NCI-H2171 (cell line): Measurements from ENCODE around the gene BAD.

Experiments
- DNase-seq: peaks from one replicate; lab custom pipeline; 2025; lab: John Stamatoyannopoulos, UW

BAD gene

GRCh38 chr11:64244107-64244506, 40.4 kb downstream of the BAD start:
- no peak for DNase-seq

DNA sequence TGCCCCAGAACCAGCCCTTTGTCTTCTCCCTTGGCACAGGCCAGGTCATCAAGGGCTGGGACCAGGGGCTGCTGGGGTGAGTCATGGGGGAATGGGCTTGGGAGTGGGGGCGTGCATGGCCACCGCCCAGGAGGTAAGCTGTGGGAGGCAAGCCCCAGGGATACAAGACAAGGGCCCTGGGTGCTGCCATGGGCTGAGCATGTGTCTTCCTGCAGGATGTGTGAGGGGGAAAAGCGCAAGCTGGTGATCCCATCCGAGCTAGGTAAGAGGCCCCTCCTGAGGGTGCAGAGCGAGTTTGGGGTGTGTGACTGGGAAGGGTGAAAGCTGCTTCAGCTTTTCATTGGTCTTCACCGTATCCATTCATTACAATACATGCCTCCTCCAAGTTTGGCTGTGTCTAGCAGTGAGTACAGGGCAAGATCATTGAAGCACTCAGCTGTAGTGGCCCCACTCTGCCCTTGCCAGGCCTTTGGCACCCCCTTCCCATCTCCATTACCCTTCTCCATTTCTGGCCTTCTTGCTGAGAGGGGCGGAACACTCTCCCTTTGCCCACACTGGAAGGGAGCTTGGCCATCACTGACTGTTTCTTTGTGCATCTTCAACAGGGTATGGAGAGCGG, 41.1 kb downstream of the BAD start:
- DNase-seq = no peak

- peak; percentile 98 for DNase-seq
Observed at GRCh38 chr11:64241491-64242374, 42.7 kb downstream of the BAD start.

GRCh38 chr11:64241241-64241490, 43.3 kb downstream of the BAD start:
- DNase-seq = no peak

DNA sequence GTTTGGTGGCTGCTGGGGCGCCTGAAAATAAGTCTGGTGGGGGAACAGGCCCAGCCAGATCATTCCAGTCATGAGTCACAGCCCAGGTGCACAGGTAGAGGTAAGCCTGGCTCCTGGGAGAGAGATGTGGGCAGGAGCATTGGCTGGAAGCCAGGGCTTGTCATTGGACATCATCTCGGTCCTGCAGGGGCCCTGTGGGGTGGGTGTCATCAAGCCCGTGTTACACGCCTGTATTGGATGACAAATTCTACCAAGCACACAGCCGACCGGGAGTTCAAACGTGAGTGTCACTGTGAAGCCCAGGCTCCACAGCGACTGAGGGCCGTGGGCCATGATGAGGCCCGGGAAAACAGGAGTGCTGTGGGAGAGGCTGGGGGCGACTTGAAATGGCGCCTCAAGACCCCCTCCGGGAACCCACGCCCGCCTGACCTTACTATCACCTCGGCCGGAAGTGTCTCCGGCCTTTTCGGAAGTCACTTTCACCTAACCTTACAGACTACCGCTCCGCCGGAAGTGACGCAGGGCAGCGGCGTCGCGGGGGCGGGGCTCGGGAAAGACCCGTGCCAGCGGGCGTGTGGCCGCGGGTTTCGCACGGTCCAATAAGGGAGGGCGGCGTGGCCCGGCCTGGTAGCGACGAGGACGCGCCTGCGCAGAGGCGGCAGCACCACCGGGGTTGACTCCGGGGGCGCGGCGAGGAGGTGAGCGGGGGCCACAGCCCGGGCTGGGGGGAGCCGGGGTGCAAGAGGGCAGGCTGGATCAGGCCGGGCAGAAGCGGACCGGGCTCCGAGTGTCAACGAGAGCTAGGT, 43.8 kb downstream of the BAD start, which contains the start of gene FKBP2:
FKBP2 (plus strand) TSS at position 661 of the 806 bp plus-strand sequence. CDS start 1,293 bp downstream, outside the sequence.
- DNase-seq = peak; percentile 97

DNA sequence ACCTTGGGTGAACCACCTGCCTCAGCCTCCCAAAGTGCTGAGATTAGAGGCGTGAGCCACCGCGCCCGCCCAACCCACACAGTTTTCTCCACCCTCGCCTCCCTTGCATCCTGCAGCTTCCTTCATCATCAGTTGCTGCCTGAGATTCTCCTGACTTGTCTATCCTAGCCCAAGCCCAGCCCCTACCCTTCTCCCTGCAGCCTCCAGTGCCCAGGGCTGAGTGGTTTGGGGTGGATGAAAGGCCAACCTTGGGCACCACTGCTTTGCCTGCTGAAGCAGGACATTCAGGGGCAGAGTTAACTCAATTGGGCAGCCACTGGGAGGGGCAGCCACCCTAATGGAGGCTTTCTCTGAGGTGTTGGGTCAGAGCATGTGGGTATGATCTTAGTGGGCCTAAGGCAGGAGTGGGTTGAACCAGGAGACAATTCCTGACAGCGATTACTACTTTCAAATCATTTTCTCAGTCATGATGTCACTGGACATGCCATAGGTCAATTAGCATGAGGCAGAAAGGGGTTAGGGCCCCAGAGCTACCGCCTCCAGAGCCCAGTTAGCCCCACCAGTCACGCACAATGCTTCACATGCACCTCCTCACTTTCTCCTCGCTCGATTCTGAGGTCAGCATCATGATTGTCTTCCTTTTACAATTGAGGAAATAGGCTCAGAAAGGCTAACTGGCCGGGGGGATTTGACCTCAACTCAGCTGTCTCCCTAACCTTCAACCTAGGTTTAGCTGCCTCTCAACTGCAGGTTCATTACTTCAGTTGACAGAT, 44.6 kb downstream of the BAD start:
- DNase-seq = no peak

GRCh38 chr11:64238999-64239398, 45.5 kb downstream of the BAD start:
- DNase-seq = no peak

DNA sequence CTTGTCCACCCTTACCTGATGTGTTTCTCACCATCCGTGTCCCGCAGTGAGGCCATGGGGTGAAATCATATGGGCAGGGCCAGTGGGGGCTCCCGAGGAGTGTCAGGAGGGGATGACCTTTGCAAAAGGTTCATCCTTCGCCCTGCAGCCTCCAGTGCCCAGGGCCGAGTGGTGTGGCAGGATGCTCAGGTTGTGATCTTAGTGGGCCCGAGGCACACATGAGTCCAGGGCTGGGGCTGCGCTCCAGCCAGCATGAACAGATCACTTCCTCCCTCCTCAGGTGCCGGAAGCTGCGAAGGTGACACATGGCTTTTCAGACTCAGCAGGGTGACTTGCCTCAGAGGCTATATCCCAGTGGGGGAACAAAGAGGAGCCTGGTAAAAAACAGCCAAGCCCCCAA, 46.4 kb downstream of the BAD start:
- no peak for DNase-seq

DNA sequence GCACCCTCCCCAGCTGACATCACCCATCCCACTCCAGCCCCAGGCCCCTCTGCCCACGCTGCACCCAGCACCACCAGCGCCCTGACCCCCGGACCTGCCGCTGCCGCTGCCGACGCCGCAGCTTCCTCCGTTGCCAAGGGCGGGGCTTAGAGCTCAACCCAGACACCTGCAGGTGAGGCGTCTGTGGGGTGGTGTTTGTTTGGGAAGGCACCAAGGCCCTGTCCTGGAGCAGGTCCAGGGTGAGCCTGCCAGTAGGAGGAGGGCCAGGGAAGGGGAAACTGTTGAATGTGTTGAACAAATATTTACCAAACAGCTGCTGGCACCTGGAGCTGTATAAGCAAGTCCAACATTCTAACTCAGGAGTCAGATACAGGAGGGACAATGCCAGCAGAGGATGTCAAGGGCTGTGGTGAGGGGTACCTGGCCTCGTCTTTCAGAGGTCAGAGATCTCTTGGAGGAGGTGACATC, 46.9 kb downstream of the BAD start:
- no peak for DNase-seq

DNA sequence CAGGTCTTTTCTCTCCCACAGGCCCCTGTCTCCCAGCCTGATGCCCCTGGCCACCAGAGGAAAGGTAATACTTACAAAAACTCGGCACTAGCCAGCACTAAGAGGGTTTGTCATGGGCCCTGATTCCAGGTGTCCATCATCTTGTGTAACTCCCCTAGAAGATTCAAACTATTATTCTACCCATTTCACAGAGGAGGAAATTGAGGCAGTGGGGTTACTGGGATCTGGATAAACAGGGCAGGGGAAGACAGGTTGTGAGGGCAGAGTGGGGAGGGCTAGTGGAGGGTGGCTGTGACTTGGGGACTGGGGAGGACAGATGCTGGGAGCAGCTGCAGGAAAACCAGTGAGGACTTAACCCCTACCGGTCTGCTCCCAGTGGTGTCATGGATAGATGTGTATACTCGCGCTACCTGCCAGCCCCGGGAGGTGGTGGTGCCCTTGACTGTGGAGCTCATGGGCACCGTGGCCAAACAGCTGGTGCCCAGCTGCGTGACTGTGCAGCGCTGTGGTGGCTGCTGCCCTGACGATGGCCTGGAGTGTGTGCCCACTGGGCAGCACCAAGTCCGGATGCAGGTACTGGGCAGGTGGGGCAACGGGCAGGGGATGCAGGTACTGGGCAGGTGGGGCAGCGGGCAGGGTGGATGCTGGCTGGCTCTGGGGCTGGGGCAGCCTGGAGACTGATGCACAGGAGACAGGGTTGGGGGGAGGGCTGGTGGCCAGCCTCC, 48.9 kb downstream of the BAD start:
- DNase-seq = no peak

GRCh38 chr11:64234647-64235379, 49.7 kb downstream of the BAD start:
- DNase-seq = peak; percentile 43

GRCh38 chr11:64233913-64234586, 50.4 kb downstream of the BAD start, which contains the start of gene VEGFB:
Gene VEGFB, plus strand, starts transcription at chr11:64234584. Its CDS starts 250 bp downstream, at chr11:64234834.
- peak; percentile 59 for DNase-seq

GRCh38 chr11:64232967-64233315, 51.5 kb downstream of the BAD start:
- no peak for DNase-seq

- no peak for DNase-seq
Observed at GRCh38 chr11:64232182-64232966, 52.1 kb downstream of the BAD start.

GRCh38 chr11:64231546-64231945, 52.9 kb downstream of the BAD start:
- DNase-seq = no peak

- DNase-seq = no peak
Observed at GRCh38 chr11:64230985-64231365, 53.5 kb downstream of the BAD start.

DNA sequence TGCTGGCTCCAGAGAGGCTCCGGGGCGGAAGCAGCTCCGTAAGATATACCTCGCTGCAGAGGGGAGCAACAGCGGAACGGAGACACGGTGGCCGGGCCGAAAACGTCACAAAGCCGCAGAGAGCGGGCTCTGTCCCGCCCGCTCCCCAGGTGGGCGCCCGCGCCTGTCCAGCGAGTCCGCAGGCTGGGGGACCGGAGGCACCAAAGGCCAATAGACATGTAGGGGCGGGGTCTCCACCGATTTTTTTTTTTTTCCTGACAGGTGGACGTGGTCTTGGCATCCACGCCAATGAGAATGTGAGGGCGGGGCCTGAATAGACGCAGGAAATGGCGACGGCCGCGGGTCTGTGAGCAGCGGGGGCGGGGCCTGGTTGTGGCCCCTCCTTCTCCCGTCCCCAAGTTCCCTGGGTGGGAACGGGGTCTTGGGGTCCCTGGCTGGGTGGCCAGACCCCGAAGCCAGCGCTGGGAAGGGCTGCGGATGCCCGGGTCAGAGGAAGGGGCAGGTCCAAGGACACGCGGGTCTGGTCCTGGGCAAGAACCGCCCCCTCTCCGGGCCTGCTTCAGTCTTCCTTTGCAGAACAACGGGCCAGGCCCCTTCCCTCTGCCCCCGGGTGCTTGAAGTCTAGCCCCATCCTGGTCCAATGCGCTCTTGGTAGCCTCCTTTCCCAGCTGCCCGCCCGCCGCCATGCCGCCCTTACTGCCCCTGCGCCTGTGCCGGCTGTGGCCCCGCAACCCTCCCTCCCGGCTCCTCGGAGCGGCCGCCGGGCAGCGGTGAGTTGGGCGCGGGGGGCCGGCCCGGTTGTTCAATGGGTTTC, 54.1 kb downstream of the BAD start, which contains the start of gene DNAJC4:
DNAJC4 (plus strand) TSS at position 378 of the 814 bp plus-strand sequence; CDS start at position 685, 307 bp downstream.
- DNase-seq = peak; percentile 97

- no peak for DNase-seq
Observed at GRCh38 chr11:64229744-64230170, 54.7 kb downstream of the BAD start.
